ENCODE measurements around the gene RAB9A.
"Not testable (repeated sequence)": the region's sequence is repeated elsewhere in the genome, so short reads cannot be mapped to it uniquely, and the experiment has no call there.

RAB9A gene, protein sequence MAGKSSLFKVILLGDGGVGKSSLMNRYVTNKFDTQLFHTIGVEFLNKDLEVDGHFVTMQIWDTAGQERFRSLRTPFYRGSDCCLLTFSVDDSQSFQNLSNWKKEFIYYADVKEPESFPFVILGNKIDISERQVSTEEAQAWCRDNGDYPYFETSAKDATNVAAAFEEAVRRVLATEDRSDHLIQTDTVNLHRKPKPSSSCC

DNA sequence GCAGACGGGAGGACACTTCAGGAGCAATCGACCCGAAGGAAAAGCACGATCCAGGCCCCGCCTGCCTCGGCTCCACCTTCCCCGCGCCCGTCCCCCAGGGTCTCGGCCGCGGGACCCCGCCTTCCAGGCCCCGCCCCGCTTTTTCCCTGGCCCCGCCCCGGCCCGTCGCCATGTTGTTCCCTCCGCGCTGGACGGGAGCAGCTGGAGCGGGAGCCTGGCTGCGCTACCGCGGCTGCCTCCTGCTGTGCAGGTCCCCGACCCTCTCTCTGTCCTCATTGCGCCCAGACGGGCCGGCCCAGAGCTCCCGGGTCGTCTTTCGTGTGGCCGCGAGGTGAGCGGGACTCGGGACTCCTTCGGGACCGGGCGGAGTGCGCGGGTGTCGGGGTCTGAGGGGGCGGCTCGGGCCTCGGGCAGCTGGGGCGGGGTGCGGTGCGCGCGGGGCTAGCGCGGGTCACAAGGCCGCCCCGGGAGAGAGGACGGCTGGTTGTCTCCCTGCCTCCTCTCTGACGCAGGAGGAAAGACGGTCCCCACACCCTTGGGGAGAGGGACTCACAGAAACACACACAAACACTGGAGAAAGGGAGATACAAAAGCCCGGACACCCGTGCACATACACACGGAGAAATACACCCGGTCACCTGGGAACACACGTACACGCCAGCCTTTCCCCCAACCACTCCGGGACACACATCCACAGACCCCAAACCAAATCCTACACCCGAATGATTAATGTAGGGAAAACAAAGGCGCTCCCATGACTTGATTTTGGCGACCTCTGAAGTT is at the start of gene RAB9A:
Gene RAB9A, plus strand, starts transcription at position 171 of the 783 bp plus-strand sequence. CDS start 19,619 bp downstream, outside the sequence.
- POLR2A ChIA-PET, result interaction anchor here (1.1 kb wide), 1 partner anchor 46 kb away, joined by 3 read pairs; no protein-coding TSS in a partner anchor
- TF ChIP-seq, protein P1, sequence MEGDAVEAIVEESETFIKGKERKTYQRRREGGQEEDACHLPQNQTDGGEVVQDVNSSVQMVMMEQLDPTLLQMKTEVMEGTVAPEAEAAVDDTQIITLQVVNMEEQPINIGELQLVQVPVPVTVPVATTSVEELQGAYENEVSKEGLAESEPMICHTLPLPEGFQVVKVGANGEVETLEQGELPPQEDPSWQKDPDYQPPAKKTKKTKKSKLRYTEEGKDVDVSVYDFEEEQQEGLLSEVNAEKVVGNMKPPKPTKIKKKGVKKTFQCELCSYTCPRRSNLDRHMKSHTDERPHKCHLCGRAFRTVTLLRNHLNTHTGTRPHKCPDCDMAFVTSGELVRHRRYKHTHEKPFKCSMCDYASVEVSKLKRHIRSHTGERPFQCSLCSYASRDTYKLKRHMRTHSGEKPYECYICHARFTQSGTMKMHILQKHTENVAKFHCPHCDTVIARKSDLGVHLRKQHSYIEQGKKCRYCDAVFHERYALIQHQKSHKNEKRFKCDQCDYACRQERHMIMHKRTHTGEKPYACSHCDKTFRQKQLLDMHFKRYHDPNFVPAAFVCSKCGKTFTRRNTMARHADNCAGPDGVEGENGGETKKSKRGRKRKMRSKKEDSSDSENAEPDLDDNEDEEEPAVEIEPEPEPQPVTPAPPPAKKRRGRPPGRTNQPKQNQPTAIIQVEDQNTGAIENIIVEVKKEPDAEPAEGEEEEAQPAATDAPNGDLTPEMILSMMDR (IDR thresholded peaks at IDR 0.05; ENCODE audit: insufficient read depth, low read length, missing control alignments), result peak; percentile 0
- peak within 1 kb of the TSS; percentile 72 for H3K4me3 ChIP-seq (ENCODE audit: low read depth, low read length)
- CTCF ChIA-PET, result interaction anchor here (1.2 to 1.7 kb wide), 2 partner anchors 22 to 182 kb away, joined by 5 read pairs; no protein-coding TSS in a partner anchor
- no peak for DNase-seq (ENCODE audit: low read depth, low spot score)

DNA sequence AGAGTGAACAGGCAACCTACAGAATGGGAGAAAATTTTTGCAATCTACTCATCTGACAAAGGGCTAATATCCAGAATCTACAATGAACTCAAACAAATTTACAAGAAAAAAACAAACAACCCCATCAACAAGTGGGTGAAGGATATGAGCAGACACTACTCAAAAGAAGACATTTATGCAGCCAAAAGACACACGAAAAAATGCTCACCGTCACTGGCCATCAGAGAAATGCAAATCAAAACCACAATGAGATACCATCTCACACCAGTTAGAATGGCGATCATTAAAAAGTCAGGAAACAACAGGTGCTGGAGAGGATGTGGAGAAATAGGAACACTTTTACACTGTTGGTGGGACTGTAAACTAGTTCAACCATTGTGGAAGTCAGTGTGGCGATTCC is 47.2 kb upstream of the RAB9A start:
- DNase-seq (ENCODE audit: low read depth, low spot score); POLR2A ChIA-PET; H3K4me3 ChIP-seq (ENCODE audit: low read depth, low read length): not testable (repeated sequence)
- CTCF ChIA-PET, result interaction anchor here (0.8 kb wide), 1 partner anchor 135 kb away, joined by 4 read pairs; no protein-coding TSS in a partner anchor

DNA sequence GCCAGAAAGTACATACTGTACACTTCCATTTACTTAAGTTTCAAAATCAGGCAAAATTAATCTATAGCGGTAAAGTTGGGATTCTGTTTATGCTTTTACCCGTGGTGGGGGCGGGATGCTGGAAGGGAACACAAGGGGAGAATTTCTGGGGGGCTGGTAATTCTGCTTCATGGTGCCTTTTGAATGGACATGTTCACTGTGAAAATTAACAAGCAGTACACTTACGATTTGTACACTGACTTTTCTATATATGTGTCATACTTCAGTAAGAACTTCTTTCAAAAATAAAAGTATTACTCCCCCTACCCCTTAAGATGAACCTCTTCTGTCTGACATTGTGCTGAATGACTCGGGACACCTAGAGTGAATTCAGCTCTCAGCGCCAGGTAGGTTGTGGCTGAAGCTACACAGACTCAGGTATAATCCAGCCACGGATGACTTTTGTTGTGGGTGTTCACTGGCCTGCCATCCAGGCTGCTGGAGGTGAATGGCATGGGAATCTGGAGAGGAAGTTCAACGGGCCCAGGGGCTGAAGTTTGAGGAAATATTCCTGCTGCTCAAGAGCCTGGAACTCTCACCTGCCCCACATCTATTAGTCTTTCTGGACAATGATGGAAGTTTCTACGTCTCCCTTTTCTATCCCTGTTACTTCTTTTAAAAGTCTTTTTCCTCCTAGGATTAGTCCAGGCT is 43.3 kb upstream of the RAB9A start:
- ChIA-PET CTCF (interaction anchor here (0.5 to 5.6 kb wide), 17 partner anchors 8 to 832 kb away, joined by 3 to 64 read pairs (median 3); partner anchors contain the start of genes OFD1 and TRAPPC2), POLR2A (interaction anchor here (1.1 kb wide), 1 partner anchor 670 kb away, joined by 3 read pairs; no protein-coding TSS in a partner anchor)
- TF ChIP-seq, protein P1 (IDR thresholded peaks at IDR 0.05; ENCODE audit: insufficient read depth, low read length, missing control alignments), result no peak
- no peak overlapping the region for H3K4me3 ChIP-seq (ENCODE audit: low read depth, low read length)
- DNase-seq (ENCODE audit: low read depth, low spot score), result no peak

DNA sequence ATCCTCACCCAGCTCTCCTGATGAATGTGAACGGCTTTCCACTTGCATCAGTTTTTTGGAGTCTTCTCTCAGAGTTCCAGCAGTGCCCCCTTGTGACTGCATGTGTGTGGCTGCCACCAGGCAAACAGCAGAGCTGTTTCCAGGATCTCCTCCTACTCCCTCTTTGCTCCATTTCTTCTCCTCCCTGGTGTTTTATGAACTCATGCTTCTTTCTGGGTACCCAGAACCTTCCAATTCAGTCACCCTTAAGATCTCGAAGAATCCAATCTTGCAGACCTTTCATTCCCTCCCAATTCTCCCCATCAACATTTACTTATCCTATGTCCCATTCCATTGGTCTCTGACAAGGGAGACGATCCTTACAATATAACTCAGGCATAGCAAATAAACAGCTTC is 42.8 kb upstream of the RAB9A start:
- CTCF ChIA-PET, result interaction anchor here (0.5 to 5.6 kb wide), 18 partner anchors 13 to 833 kb away, joined by 3 to 64 read pairs (median 3); partner anchors contain the start of genes OFD1 and TRAPPC2
- no peak overlapping the region for H3K4me3 ChIP-seq (ENCODE audit: low read depth, low read length)
- DNase-seq (ENCODE audit: low read depth, low spot score), result no peak
- TF ChIP-seq, protein P1 (IDR thresholded peaks at IDR 0.05; ENCODE audit: insufficient read depth, low read length, missing control alignments), result peak; percentile 73
- POLR2A ChIA-PET, result interaction anchor here (1.1 kb wide), 1 partner anchor 670 kb away, joined by 3 read pairs; no protein-coding TSS in a partner anchor

DNA sequence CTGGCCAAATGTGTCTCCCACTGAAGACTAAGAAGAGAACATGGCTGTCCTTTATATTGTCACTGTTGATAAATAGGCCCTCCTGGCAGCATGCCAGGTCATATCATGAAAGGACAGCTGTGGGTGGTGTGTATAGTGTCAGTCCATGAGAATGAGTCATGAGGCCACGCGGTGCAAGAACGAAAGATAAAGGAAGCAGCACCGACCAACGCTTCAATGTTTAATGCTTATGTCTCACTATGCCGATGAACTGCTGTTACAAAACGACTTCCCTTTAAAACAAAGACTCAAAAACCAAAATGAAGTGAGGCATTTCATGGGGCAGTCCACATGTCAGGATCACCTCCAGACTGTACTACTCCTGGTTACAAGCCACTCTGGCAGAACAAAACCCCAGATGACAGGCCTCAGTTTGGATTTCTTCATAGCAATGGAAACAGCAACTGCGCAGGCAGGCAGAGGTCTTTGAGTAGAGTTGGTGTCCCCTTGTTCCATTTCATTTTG is 41.2 kb upstream of the RAB9A start:
- ChIA-PET POLR2A (no interaction called here), CTCF (interaction anchor here (5.6 kb wide), 1 partner anchor 140 kb away, joined by 64 read pairs; no protein-coding TSS in a partner anchor)
- H3K4me3 ChIP-seq (ENCODE audit: low read depth, low read length), result no peak overlapping the region
- no peak for DNase-seq (ENCODE audit: low read depth, low spot score)
- TF ChIP-seq, protein P1 (IDR thresholded peaks at IDR 0.05; ENCODE audit: insufficient read depth, low read length, missing control alignments), result no peak

DNA sequence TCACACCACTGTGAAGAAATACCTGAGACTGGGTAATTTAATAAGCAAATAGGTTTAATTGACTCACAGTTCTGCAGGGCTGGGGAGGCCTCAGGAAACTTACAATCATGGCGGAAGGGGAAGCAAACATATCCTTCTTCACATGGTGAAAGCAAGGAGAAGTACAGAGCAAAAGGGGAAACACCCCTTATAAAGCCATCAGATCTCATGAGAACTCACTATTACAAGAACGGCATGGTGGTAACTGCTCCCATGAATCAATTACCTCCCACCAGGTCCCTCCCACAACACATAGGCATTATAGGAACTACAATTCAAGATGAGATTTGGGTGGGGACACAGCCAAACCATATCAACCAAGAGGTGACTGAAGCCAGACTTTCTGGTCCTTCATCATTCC is 40.6 kb upstream of the RAB9A start:
- DNase-seq (ENCODE audit: low read depth, low spot score); H3K4me3 ChIP-seq (ENCODE audit: low read depth, low read length); POLR2A ChIA-PET; CTCF ChIA-PET: not testable (repeated sequence)

Measured in AG04449 (cell line).